Measurements from ENCODE around the gene MYOF. TPM values are rescaled to one million over a fixed set of nuclear protein-coding genes. Genes with fewer than 3 reads are reported as not detected.

MYOF gene
- total and polyA plus RNA-seq, 8 donors, result 5.0 to 111 (median 36.0) TPM

GRCh38 chr10:93378997-93379730 lies 103.0 kb downstream of the MYOF start:
- intact Hi-C loops (cut with DNase I; ENCODE audit: low total_unique reads), result no loop called here

GRCh38 chr10:93378039-93378438 lies 104.1 kb downstream of the MYOF start:
- intact Hi-C loops (cut with DNase I; ENCODE audit: low total_unique reads), result no loop called here
- Histone ChIP-seq H3K9me3 (no peaks in the 10 kb centered on the region), H3K36me3 (peaks cover 12 to 62% (median 49%) of the 10 kb centered on the region in 4 donors), H3K4me3 (no peak overlapping the region), H3K27ac (peak overlapping the region in 4 of 5 donors; percentile 69 to 78 (median 74)), H3K27me3 (no peaks in the 10 kb centered on the region), H3K4me1 (peaks cover 0 to 22% (median 6%) of the 10 kb centered on the region in 4 donors)
- WGBS, 5 donors, result 90 to 100% (median 94%) methylated on average over 2 of the region's 2 CpGs
- DNase-seq, result no peak
- no peak for TF ChIP-seq POLR2A (IDR thresholded peaks at IDR 0.05)
- no peak for TF ChIP-seq POLR2AphosphoS5 (IDR thresholded peaks at IDR 0.05)
- TF ChIP-seq CTCF (IDR thresholded peaks at IDR 0.05), result no peak
- no peak for TF ChIP-seq EP300 (IDR thresholded peaks at IDR 0.05)

More at GRCh38 chr10:93378997-93379730, 103.0 kb downstream of the MYOF start:
- DNase-seq, result no peak
- Histone ChIP-seq H3K27me3 (no peaks in the 10 kb centered on the region), H3K36me3 (peaks cover 12 to 53% (median 38%) of the 10 kb centered on the region in 4 donors), H3K27ac (peak overlapping the region in 3 of 5 donors; percentile 24 to 76 (median 30)), H3K9me3 (no peaks in the 10 kb centered on the region), H3K4me3 (no peak overlapping the region), H3K4me1 (peaks cover 5 to 32% (median 8%) of the 10 kb centered on the region in 4 donors)
- TF ChIP-seq EP300 (IDR thresholded peaks at IDR 0.05) (no peak), POLR2A (IDR thresholded peaks at IDR 0.05) (no peak)
- 76 to 87% (median 83%) methylated on average over 2 to 3 of the region's 3 CpGs for WGBS, 5 donors

- peak; percentile 26 to 92 for DNase-seq
- 24 to 32% (median 32%) methylated on average over 10 of the region's 10 CpGs for WGBS, 5 donors
- Histone ChIP-seq H3K4me1 (peaks cover 0 to 22% (median 6%) of the 10 kb centered on the region in 4 donors), H3K36me3 (peaks cover 23 to 68% (median 63%) of the 10 kb centered on the region in 4 donors), H3K27ac (peak overlapping the region; percentile 32 to 78 (median 72)), H3K27me3 (no peaks in the 10 kb centered on the region), H3K4me3 (no peak overlapping the region), H3K9me3 (no peaks in the 10 kb centered on the region)
- intact Hi-C loops (cut with DNase I; ENCODE audit: low total_unique reads), result loop anchor here (2.0 kb wide), 1 partner anchor 106 kb away; the partner anchor contains the start of gene MYOF
- no peak for TF ChIP-seq POLR2A (IDR thresholded peaks at IDR 0.05)
- peak in 6 of 7 experiments; percentile 51 to 98 (median 92) for TF ChIP-seq CTCF (IDR thresholded peaks at IDR 0.05)
- no peak for TF ChIP-seq EP300 (IDR thresholded peaks at IDR 0.05)
- TF ChIP-seq POLR2AphosphoS5 (IDR thresholded peaks at IDR 0.05), result peak in 1 of 3 donors; percentile 67
Measured at GRCh38 chr10:93376372-93377293, 105.5 kb downstream of the MYOF start.

- intact Hi-C loops (cut with DNase I; ENCODE audit: low total_unique reads), result no loop called here
- Histone ChIP-seq H3K4me1 (no peaks in the 10 kb centered on the region), H3K36me3 (peaks cover 11 to 96% (median 81%) of the 10 kb centered on the region in 4 donors), H3K9me3 (no peaks in the 10 kb centered on the region), H3K27ac (no peak overlapping the region), H3K27me3 (no peaks in the 10 kb centered on the region), H3K4me3 (no peak overlapping the region)
- TF ChIP-seq POLR2AphosphoS5 (IDR thresholded peaks at IDR 0.05) (no peak), POLR2A (IDR thresholded peaks at IDR 0.05) (no peak), CTCF (IDR thresholded peaks at IDR 0.05) (no peak), EP300 (IDR thresholded peaks at IDR 0.05) (no peak)
- DNase-seq, result no peak
- 52 to 69% (median 67%) methylated on average over 1 of the region's 1 CpG for WGBS, 5 donors
Measured at GRCh38 chr10:93370961-93371360, 111.2 kb downstream of the MYOF start.

Data from stomach (tissue), 9 donors.